HEK293T (cell line): Measurements from ENCODE around the gene MYRFL.

Experiments used
- CTCF ChIA-PET: fragments of 350-600 bp; formaldehyde crosslinking; extraction: SDS; loops from one replicate; lab custom pipeline; 2021; ENCODE audit warnings: antibody characterized with exemption, inconsistent platforms; lab: Yijun Ruan, JAX
- POLR2A ChIA-PET: fragments of 350-600 bp; formaldehyde crosslinking; extraction: SDS; loops from one replicate; lab custom pipeline; 2020; ENCODE audit warnings: antibody characterized with exemption, inconsistent platforms; lab: Yijun Ruan, JAX
- DNase-seq: peaks from one replicate; pipeline ENCODE4 v3.0.0; 2012; ENCODE audit warnings: mixed read lengths; ENCODE audit errors: extremely low spot score
- ARNT ChIP-seq: fragments of 450-650 bp; IDR thresholded peaks from 2 replicates; pipeline ENCODE4 v1.6.1; 2017; ENCODE audit warnings: mild to moderate bottlenecking
- BHLHE40 ChIP-seq: fragments of 450-650 bp; IDR thresholded peaks from 2 replicates; pipeline ENCODE4 v1.6.1; 2016; ENCODE audit warnings: mild to moderate bottlenecking, moderate library complexity, borderline replicate concordance
- CTBP1 ChIP-seq: fragments of 450-650 bp; IDR thresholded peaks from 2 replicates; pipeline ENCODE4 v1.6.1; 2016; ENCODE audit warnings: borderline replicate concordance
- ELF4 ChIP-seq: fragments of 450-650 bp; IDR thresholded peaks from 2 replicates; pipeline ENCODE4 v1.6.1; 2017; ENCODE audit warnings: antibody characterized with exemption
- FOXA1 ChIP-seq: fragments of 450-650 bp; IDR thresholded peaks from 2 replicates; pipeline ENCODE4 v1.6.1; 2016; ENCODE audit warnings: mild to moderate bottlenecking
- FOXK2 ChIP-seq: fragments of 450-650 bp; IDR thresholded peaks from 2 replicates; pipeline ENCODE4 v1.6.1; 2016; ENCODE audit warnings: mild to moderate bottlenecking
- FOXM1 ChIP-seq: fragments of 450-650 bp; IDR thresholded peaks from 2 replicates; pipeline ENCODE4 v1.6.1; 2017; ENCODE audit warnings: mild to moderate bottlenecking, borderline replicate concordance
- HDGF ChIP-seq: fragments of 450-650 bp; IDR thresholded peaks from 2 replicates; pipeline ENCODE4 v1.6.1; 2017; ENCODE audit warnings: antibody characterized with exemption, borderline replicate concordance
- L3MBTL2 ChIP-seq: fragments of 450-650 bp; conservative IDR thresholded peaks from 2 replicates; pipeline ENCODE4 v1.6.1; 2016; ENCODE audit warnings: mild to moderate bottlenecking
- LEF1 ChIP-seq: fragments of 450-650 bp; IDR thresholded peaks from 2 replicates; pipeline ENCODE4 v1.6.1; 2017; ENCODE audit warnings: mild to moderate bottlenecking, borderline replicate concordance
- NFRKB ChIP-seq: fragments of 450-650 bp; IDR thresholded peaks from 2 replicates; pipeline ENCODE4 v1.6.1; 2016; ENCODE audit warnings: mild to moderate bottlenecking, moderate library complexity
- SP1 ChIP-seq: fragments of 450-650 bp; IDR thresholded peaks from 2 replicates; pipeline ENCODE4 v1.6.1; 2017
- SUZ12 ChIP-seq: fragments of 450-650 bp; IDR thresholded peaks from 2 replicates; pipeline ENCODE4 v1.6.1; 2016; ENCODE audit warnings: mild to moderate bottlenecking
- TARDBP ChIP-seq: fragments of 450-650 bp; IDR thresholded peaks from 2 replicates; pipeline ENCODE4 v1.6.1; 2016
- ZNF384 ChIP-seq: fragments of 450-650 bp; IDR thresholded peaks from 2 replicates; pipeline ENCODE4 v1.6.1; 2016
- TF ChIP-seq, protein P1 (sequence below): fragments of 450-650 bp; IDR thresholded peaks from 2 replicates; pipeline ENCODE4 v1.6.1; 2016

MYRFL gene

DNA sequence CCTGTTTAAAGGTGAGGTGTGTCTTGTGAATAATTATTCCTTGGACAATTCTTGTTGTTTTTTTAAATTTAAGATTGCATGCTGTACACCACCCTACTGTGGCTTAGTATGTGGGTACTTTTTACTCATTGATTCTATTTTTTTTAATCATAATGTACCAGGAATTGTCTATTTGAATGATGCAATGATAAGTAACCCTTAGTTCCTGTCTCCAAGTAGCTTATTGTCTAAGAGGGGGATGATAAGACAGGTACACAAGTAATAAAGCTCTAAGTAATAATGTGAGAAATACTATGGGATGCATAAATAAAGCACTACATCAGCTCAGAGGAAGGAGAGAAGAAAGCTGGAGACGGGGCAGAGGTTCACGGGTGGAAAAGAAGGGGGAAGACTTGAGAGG lies 90.9 kb downstream of the MYRFL start:
- POLR2A ChIA-PET, result no interaction called here
- no peak for DNase-seq
- CTCF ChIA-PET, result no interaction called here
- no peak for TF ChIP-seq L3MBTL2
- TF ChIP-seq SUZ12, result no peak
- TF ChIP-seq ZNF384, result no peak
- TF ChIP-seq SP1, result no peak
- no peak for TF ChIP-seq LEF1
- TF ChIP-seq FOXK2, result no peak
- TF ChIP-seq NFRKB, result no peak
- TF ChIP-seq BHLHE40, result no peak
- TF ChIP-seq ELF4, result no peak
- TF ChIP-seq, protein P1, sequence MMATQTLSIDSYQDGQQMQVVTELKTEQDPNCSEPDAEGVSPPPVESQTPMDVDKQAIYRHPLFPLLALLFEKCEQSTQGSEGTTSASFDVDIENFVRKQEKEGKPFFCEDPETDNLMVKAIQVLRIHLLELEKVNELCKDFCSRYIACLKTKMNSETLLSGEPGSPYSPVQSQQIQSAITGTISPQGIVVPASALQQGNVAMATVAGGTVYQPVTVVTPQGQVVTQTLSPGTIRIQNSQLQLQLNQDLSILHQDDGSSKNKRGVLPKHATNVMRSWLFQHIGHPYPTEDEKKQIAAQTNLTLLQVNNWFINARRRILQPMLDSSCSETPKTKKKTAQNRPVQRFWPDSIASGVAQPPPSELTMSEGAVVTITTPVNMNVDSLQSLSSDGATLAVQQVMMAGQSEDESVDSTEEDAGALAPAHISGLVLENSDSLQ, result no peak
- no peak for TF ChIP-seq FOXA1
- no peak for TF ChIP-seq TARDBP
- TF ChIP-seq HDGF, result no peak

DNA sequence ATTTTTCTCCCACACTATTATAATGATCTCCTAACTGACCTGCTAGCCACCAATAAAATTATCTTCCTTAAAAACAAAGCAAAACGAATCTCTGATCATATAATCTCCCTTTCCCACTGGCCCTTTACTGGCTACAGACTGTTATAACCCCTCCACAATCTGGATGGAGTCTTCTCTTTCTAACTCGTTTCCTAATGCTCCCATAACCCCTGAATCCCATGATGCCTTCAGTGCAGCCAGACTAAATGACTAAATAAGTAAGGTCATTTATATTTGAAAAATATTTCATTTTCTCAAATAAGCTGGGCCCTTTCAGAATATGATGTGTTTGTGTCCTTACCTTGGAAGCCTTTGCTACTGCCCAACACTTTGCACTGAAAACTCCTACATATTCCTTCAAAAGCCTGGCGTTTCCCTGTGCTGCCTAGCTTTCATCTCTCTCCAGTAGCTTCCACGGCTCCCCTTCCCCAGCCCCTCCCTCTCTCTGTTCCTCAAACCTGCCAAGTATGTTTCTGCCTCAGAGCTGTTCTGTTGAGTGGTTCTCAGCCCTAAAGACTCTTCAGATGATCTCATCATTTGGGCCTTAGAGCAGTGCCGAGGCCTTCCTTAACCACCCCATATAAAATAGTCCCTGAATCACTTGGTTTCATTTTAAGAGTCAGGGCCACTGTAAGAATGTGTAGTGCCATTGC lies 91.7 kb downstream of the MYRFL start:
- TF ChIP-seq SUZ12 (no peak), LEF1 (no peak), CTBP1 (no peak), L3MBTL2 (no peak), FOXM1 (no peak), FOXA1 (no peak), FOXK2 (no peak), ZNF384 (no peak), SP1 (no peak), NFRKB (no peak), ELF4 (no peak), ARNT (no peak), BHLHE40 (no peak), HDGF (no peak), TARDBP (no peak)
- TF ChIP-seq, protein P1, result no peak
- ChIA-PET CTCF (no interaction called here), POLR2A (no interaction called here)
- DNase-seq, result no peak

DNA sequence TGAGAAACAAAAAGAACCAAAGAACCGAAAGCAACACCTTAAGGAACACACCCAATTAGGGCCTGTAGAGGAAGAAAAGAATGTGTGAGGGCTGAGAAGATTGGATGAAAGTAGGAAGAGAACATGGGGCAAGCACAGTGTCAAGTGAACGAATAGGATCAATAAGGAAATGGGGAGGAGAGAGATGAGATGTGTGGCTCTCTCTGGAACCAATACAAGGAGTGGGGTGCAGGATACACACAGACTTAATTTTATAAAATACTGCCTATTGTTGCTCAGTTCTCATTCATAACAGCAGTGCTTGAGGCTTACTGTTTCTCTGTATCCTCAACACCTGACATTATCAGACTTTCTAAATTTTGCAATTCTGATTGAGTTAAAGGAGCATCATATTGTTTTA lies 93.3 kb downstream of the MYRFL start:
- POLR2A ChIA-PET, result interaction anchor here (0.6 kb wide), 1 partner anchor 36 kb away, joined by 3 read pairs; no protein-coding TSS in a partner anchor
- CTCF ChIA-PET, result no interaction called here
- TF ChIP-seq ARNT (no peak), SUZ12 (no peak), L3MBTL2 (no peak), FOXK2 (no peak), CTBP1 (no peak), ELF4 (no peak), LEF1 (no peak), ZNF384 (no peak), FOXM1 (no peak), FOXA1 (no peak), TARDBP (no peak), NFRKB (no peak)
- TF ChIP-seq, protein P1, result no peak
- no peak for DNase-seq

DNA sequence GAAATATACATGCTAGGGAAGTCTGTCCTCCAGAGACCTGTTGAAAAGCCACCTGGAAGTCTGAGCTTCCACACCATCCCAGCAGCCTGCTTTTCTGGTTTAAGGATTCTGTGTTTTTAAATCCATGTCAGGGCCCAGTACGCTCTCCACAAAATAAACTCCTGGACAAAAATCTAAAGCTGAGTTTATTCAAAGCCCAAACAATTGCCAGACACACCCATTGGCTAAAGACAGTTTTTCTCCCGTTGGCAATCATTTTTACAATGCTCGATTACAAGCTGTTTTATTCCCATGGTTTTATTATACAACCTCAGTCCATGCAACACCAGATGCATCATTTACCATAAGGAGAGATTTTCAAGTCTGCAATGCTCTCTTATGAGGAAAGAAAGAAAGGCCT lies 94.5 kb downstream of the MYRFL start:
- DNase-seq, result no peak
- CTCF ChIA-PET, result no interaction called here
- POLR2A ChIA-PET, result no interaction called here
- TF ChIP-seq FOXK2 (no peak), CTBP1 (no peak), BHLHE40 (no peak), NFRKB (no peak), TARDBP (no peak), SUZ12 (no peak), ZNF384 (no peak)
- TF ChIP-seq, protein P1, result no peak

DNA sequence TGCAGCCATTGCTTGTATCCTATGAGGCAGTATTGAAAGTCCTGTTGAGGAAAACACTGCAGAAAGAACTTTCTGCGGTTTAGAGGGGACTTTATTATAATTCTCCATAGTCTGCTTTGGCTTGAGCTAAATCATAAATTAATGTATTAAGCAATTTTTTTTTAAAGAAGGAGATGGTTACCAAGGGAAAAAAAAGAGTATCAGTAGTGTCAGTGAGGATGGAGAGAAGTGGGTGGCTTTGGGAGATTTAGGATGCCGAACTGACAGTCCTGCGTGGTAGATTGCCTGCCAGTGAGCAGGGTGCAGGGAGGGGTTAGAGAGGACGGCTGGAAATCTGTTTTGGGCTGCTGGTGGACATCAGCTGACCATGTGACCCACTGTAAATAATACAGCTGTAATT lies 96.8 kb downstream of the MYRFL start:
- no peak for DNase-seq
- TF ChIP-seq CTBP1, result no peak
- TF ChIP-seq L3MBTL2, result no peak
- no peak for TF ChIP-seq SP1
- no peak for TF ChIP-seq ARNT
- ChIA-PET POLR2A (no interaction called here), CTCF (no interaction called here)

DNA sequence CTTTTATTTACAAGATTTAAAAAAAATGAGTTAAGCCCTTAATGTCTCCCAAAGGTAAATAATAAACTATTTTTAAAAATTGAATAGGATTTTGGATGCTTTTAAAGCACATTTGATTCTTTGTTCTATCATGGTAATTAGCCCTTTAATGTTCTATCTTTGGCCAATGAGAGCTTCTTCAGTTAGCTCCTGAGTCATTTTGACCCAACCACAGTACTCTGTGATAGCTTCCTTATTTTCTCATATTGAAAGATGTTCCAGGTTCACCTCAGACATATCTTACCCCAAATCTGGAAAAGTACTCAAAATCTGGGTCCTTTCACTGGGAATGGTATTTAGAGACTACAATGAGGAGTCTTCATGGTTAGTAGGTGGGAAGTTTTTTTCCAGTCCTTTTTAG lies 98.0 kb downstream of the MYRFL start:
- TF ChIP-seq SP1 (no peak), FOXK2 (no peak), FOXM1 (no peak), HDGF (no peak), BHLHE40 (no peak), TARDBP (no peak), ZNF384 (no peak), ARNT (no peak), NFRKB (no peak), FOXA1 (no peak), ELF4 (no peak)
- TF ChIP-seq, protein P1, result no peak
- POLR2A ChIA-PET, result no interaction called here
- CTCF ChIA-PET, result interaction anchor here (0.6 kb wide), 1 partner anchor 11 kb away, joined by 3 read pairs; no protein-coding TSS in a partner anchor
- DNase-seq, result no peak
